Nucleus accumbens (tissue), 56 donors: ENCODE measurements around the gene RTN4IP1.
A peak's percentile ranks its signal among the peaks of the same experiment; 100 is the strongest.
"Not testable (repeated sequence)": the region's sequence is repeated elsewhere in the genome, so short reads cannot be mapped to it uniquely, and the experiment has no call there.

Experiments used
- DNase-seq, 56 donors: peaks; one replicate each; lab custom pipeline; 2025; lab: John Stamatoyannopoulos, UW

RTN4IP1 gene

DNA sequence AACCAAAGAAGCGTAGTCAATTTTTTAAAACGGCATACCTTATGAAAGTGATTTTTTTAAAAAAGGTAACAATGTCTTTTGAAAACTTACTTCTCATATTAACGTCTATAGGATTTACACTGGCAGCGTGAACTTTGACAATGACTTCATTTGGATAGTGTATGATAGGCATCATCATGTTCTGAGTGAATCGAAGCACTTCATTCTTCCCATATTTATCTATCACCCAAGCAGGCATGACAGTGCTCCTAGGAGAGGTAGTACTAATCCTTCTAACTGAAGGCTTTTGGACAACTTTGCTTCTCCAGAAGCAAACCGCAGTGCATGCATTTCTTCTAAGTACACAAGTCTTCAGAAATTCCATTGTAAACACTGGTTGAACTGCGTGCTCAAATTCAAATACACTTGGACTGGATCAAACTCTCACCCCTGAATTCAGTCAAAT lies 618 bp downstream of the RTN4IP1 start:
- peak in 1 of 56 donors; percentile 43 for DNase-seq

DNA sequence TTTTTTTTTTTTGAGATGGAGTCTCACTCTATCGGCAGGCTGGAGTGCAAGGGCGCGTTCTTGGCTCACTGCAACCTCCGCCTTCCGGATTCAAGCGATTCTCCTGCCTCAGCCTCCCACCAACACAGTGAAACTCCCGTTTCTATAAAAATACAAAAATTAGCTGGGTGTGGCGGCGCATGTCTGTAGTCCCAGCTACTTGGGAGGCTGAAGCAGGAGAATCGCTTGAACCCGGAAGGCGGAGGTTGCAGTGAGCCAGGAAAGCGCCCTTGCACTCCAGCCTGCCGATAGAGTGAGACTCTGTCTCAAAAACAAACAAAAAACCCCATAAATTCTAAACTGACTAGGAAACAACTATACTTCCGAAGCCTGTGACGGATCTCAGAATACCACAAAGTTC lies 1.5 kb downstream of the RTN4IP1 start:
- DNase-seq = not testable (repeated sequence)

DNA sequence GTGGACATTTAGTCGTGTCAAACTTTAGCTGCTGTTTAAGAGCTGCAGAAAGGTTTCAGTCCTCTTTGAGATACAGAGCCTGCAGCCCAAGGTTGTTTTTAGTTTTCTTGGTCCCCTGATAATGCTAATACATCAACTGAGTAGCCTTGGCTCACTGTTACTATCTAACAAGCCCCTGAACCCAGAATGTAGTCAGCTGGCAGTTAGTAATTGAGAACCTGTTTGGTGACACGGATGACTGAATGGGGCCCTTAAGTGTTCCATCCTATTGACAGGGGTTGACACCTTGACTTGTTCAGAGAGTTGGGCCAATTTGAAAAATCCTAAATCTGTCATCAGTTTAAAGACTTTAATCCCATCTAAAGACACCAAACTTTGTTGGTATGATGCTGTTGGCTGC lies 2.8 kb downstream of the RTN4IP1 start:
- DNase-seq = no peak

DNA sequence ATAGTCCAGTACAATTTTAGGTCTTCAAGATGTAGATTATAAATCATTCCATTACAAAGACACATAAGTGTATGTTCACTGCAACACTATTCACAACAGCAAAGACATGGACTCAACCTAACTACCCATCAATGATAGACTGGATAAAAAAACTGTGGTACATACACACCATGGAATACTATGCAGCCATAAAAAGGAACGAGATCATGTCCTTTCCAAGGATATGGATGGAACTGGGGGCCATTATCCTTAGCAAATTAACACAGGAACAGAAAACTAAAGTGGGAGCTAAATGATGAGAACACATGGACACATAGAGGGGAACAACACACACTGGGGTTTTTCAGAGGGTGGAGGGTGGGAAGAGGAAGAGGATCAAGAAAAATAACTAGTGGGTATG lies 6.3 kb downstream of the RTN4IP1 start:
- no peak for DNase-seq

DNA sequence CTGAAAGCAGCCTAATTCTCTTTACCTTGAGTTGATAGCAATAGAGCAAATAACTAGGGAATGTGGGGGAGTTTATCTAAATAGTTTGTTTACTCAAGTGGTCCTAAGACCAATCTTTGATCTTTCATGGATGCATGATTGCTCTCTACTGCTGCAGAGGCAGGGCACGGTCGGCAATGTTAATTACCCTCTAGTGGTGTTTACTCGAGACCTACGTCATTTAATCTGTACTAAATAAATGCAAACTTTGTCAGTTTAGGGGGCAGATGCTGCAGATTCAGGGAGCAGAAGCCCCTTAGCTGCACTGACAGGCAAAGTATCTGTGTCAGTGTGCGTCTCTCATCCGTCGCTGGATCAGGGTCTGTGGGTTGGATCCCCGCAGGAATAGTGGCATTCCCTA lies 6.9 kb downstream of the RTN4IP1 start:
- DNase-seq = no peak

DNA sequence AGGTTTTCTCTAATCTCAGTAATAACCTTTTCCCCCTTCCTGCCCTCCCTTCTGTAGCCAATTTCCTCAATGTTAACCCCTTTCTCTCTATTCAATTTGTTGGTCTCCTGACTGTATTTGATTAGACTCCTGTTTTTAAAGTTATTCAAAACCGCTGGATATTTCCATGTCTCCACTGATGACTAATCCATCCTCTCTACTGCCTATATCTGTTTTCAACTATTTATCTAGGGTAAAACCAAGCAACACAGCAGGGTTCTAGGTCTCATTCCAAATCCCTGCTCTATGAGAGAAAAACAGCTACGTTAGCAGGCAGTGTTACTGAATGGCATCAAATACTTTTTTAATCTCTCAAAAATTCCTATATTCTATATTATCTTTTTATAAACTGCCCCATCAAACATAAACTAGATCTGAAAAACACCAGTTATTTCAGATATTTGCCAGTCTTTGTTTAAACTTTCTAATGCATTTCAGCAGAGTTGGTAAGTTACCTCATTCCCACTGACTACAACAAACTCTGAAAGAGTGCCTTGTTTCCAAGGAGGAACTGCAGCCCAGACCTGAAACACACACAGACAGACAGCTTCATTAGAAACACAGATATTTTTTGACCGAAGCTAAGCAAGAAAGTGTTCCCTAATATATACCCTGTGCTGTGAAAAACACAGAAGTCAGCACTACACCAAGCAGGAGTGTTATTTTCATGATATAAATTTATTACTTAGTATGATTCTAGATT lies 8.2 kb downstream of the RTN4IP1 start:
- DNase-seq = no peak

DNA sequence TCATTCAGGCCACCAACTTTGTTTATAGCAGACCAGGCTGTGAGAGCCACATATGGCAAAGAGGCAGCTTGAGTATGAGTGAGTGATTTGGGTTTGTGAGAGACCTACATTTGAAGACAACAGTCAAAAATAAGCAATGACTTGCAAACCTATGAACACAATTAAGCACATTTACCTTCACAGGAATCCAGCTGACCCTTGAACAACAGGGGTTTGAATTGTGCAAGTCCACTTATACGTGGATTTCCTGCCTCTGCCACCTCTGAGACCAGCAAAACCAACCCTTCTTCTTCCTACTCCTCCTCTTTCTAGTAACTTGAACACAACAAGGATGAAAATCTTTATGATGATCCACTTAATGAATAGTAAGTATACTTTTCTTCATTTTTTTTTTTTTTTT lies 10.1 kb downstream of the RTN4IP1 start:
- DNase-seq = no peak

DNA sequence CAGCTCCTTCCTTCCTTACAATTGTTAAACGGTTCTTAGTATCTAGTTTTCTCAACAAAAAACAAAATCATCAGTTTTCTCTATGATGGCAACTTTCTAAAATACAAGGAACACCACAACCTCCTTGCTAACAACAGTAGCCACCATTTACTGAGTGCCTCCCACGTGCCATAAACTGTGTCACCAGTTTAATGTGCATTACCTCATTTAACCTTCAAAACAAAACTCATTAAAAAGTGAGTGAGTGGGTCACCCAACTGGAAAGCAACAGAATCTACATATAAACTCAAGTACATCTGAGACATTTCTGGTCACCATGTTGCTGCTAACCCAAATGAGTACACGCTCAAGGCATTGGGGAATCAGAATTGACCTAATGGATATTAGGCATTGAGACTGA lies 11.0 kb downstream of the RTN4IP1 start:
- DNase-seq = no peak

DNA sequence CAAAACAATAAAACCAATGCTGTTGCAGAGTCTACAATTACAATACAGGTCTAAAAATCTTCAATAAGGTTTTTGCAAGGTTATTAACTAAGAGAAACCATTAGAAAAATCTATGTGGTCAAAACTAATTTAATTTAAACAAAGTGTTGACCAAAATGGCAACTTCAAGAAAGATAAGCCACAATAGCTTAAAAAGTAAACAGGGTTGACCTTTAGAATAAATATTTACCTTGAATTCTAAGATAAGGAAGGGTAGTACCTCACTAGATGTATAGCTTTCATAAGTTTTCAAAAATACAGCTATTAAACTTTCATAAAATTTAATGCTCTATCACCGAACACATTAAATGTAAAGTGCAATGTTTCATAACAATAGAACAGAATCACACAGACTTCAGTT lies 11.4 kb downstream of the RTN4IP1 start:
- no peak for DNase-seq

DNA sequence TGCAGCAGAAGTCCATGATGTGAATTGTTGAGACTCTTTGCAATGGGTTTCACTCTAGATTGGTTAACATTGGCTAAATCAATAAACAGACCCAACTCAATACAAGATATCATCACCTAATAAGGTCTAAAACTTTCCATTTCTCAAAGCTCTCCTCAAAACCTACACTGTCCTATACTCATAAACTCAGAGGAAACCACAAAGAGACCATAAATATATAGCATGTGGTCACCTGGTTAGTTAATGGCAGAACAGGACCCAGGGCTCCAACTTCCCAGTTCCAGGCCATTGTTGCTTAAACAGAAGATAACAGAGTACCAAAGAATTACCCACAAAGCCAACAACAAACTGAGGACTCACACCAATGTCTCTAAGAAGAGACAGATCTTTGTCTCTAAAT lies 12.0 kb downstream of the RTN4IP1 start:
- no peak for DNase-seq

DNA sequence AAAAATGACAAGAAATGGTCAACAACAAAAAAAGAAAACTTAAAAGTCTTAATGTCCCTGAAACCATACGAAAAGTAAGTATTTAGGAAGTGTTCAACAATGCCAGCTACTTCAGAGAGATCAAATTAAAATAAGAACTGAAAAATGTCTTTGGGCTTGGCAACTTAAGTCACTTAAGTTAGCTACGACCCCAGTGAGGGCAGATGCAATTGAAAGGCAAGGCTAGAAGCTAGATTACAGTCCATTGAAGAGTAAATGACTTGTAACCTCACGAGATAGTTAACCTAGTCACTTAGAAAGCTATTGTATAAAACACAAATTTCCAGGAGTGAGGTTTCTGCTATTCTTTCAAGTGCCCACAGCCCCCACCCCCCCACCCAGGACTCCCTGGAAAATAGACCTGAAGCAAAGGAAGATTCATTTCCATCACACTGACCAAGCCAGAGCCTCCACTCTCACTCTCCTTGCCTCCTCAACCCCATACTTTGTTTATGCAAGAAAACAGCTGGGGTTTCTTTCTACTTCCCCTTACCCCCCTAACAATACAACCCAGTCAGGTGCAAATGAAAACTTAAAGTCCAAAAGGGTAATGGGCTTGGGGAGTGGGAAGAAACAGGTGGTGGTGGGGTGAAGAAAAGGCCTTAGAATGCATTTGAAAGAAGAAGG lies 14.6 kb downstream of the RTN4IP1 start:
- DNase-seq = no peak

DNA sequence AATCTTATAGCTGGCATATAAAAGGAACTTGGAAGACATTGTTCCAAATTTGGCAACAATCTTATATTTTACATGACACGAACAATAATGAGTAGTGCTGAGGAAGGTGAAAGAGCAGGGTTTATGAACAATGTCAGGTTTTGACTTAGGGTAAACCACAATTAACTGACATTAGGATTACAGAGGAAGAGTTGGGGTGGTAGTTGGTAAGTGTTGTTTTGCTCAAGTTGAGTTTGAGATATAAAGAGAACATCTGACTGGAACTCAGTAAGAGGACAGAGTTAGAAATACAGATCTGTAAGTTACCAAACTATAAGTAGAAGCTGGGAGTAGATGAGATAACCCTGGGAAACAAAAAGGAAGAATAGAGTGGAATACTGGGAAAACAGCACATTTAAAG lies 15.1 kb downstream of the RTN4IP1 start:
- no peak for DNase-seq

DNA sequence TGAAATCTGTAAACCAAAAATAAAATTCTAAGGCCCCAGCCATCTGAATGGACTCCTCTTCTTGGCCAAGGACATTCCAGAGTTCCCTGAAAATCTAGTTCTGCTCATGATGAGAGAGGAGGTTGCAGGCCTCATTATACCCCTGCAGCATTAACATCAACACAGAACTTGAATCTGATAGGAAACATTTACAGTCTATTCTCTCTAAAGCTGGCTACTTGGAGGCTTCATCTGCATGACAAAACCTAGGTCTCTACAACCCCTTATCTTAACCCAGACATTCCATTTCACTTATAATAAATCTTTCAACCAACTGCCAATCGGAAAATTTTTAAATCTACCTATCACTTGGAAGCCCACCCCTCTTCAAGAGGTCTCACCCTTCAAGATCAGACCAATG lies 15.7 kb downstream of the RTN4IP1 start:
- no peak for DNase-seq

DNA sequence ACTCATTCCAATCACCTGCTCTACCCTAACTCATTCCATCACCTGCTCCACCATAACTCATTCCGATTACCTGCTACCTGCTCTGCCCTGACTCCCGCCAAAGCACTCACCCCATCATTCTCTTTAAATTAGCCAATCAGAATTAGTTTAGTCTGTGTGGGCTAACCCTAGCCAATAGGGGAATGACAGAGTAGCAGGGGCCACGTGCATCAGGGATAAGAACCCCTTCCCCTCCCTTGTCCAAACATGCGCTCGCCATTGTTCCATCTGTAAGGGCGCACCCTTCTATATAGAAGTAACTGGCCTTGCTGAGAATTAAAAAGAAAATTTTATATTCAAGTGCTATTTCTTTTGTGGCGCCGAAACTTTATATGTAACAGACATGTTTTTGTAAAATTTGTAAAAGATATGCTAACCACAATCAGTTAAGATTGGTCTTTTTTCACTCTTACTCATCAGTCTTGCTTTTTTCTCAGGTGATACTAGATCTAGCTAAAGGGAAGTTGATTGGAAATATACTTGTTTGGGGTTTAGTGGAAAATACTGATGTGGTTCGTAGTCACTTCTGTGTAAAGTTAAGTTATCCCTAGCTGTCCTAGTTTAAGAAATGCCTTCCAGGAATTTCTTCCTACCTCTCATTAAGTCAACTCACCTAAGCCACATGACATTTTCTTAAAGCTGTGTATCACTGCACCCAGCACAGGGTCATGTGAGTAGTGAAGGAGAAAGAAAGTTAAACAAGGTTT lies 16.5 kb downstream of the RTN4IP1 start:
- no peak for DNase-seq

DNA sequence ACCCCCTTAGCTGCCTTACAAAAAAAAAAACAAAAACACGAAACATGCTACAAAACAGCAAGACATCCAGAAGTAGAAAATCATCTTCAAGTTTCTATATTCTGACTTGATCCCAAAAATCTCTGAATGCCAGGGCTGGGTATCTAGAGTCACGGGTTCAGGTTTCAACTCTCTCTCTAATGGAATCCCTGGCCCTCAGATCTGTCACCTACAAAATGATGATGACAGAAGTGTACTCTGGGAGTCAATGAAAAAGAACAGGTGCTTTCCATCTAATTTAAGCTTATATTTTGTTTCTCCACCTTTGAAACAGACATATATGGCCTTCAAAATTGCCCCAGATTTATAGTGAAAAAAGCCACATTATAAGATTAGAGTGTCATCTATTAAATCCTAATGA lies 18.3 kb downstream of the RTN4IP1 start:
- no peak for DNase-seq

DNA sequence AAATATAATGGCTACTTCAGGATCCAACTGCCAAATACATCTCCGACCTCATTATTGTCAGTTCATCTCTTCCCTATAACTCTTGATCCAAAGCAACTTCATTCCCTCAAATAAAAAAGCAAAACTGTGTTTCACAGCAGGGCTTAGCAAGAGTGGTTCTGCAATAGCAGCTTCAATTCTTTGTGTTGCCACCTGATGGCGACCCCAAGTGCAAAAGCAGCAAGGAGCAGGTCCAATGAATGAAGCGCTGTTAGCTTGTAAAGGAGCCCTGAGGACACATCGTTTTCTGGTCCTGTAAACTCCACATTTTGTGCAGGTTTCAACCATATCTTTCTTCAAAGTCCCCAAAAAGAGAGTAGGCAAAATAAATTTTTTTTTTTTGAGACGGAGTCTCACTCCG lies 19.6 kb downstream of the RTN4IP1 start:
- peak in 1 of 56 donors; percentile 11 for DNase-seq

DNA sequence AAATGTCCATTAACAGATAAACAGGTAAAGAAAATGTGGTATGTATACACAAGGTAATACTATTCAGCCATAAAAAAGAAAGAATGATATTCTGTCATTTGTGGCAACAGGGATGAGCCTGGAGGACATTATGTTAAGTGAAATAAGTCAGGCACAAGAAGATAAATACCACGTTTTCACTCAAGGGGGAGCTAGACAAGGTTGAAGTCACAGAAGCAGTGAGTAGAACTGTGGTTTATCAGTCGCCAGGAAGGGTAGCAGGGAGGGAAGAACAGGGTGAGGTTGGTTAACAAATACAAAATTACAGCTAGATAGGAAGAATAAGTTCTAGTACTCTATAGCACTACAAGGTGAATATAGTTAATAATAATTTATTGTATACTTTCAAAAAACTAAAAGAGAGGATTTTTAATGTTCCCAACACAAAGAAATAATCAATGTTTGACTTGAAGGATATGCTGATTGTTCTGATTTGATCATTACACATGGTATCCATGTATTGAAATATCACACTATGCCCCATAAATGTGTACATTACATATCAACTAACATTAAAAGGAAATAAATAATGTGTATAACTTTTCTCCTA lies 21.1 kb downstream of the RTN4IP1 start:
- DNase-seq = no peak

DNA sequence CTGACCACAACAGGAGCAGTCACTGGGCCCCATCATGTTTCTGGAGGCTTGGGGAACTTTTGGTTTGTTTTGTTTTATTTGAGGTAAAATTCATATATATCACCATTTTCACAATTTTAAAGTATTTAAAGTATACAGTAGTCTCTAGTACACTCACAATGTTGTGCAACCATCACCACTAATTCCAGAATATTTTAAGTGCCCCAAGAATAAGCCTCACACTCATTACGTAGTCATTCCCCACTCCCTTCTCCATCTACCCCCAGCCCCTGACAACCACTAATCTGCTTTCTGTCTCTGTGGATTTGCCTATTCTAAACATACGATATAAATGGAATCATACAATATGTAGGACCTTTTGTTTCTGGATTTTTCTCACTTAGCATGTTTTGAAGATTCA lies 29.0 kb downstream of the RTN4IP1 start:
- no peak for DNase-seq

DNA sequence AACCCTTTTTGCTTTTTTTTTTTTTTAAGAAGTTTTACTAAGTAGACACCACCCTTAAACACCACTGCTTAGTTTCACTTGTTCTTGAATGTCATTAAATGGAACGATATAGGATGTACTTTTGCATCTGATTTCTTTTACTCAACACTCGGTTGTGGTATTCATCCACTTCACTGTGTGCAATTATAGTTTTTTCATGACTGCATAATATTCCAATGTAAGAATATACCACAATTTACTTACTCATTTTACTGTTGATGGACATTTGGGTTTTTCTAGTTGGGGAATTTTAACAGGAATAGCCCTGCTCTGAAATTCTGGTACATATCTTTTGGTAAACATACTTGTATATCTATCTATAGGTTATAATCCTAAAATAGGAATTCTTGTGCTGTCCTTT lies 29.9 kb downstream of the RTN4IP1 start:
- no peak for DNase-seq

DNA sequence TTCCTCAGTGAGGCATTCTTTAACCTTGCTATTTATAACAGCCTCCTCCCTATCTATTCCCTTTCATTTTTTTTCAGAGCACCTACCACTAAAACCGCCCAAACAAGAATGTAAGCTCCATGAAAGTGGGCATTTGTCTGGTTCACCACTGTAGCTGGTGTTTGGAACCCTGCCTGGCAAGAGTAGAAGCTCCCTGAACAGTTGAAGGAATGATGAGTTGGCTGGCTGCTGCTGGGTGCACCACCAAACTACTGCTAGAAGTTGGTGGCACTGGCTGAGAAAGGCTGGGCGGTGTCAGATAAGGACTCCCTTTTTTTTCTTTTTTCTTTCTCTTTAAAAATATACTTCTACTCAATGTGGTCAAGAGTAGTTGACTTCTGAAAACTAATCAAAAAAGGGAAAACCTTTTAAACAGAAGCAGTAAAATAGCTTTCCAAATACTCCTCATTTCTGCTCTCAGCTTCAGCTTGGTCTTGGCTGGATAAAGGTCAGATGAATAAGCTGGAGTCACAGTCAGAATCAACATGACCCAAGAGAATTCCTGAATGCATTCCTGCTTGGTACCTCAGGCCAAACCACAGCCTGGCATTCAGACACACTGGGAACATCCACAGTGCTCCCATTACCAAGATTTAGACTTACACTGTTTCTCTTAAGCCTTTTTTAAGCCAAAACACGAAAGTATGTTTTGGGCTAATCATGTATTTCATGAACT lies 38.0 kb downstream of the RTN4IP1 start:
- DNase-seq = no peak

DNA sequence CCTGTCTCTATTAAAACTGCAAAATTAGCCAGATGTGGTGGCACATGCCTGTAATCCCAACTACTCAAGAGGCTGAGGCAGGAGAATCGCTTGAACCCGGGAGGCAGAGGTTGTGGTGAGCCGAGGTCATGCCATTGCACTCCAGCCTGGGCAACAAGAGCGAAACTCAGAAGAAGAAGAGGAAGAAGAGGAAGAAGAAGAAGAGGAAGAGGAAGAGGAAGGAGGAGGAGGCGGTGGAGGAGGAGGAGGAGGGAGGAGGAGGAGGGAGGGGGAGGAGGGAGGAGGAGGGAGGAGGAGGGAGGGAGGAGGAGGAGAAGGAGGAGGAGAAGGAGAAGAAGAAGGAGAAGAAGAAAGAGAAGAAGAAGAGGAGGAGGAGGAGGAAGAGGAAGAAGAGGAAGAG lies 40.4 kb downstream of the RTN4IP1 start:
- not testable (repeated sequence) for DNase-seq
